Measurements from ENCODE around the gene MGARP.

GRCh38 chr4:139274790-139275189 lies 5.2 kb downstream of the MGARP start:
- TF ChIP-seq SP1 (CRISPR knock-in tag; IDR thresholded peaks at IDR 0.05) (no peak), ZNF175 (CRISPR knock-in tag; IDR thresholded peaks at IDR 0.05; ENCODE audit: low read depth) (no peak), MAX (CRISPR knock-in tag; IDR thresholded peaks at IDR 0.05) (no peak), CHD2 (IDR thresholded peaks at IDR 0.05; ENCODE audit: low read depth, low read length) (no peak), CTCF (IDR thresholded peaks at IDR 0.05 in 2 of 3, conservative IDR thresholded peaks at IDR 0.05 in 1 of 3; ENCODE audit: insufficient read depth in 2 of 3, low read depth in 1 of 3, low read length in 3 of 3) (no peak)

All from K562 (cell line).